Renal cortical epithelial cell (primary cell): ENCODE results near the gene ZPR1. TPM values are rescaled to one million over a fixed set of nuclear protein-coding genes. Genes with fewer than 3 reads are reported as not detected.

Experiments used
- DNase-seq: peaks from one replicate; pipeline ENCODE4 v3.0.0-alpha.2; 2011; ENCODE audit warnings: low read depth
- total RNA-seq: library from RNA; depleted of rRNA; stranded (reverse); fragments of >200 nt; gene quantifications from 2 replicates; pipeline ENCODE4 v1.2.3, GENCODE V29; 2014

The ZPR1 gene
- total RNA-seq, 1 donor from 2014 or later, result 58.6 TPM

GRCh38 chr11:116750070-116750718 is 37.6 kb downstream of the ZPR1 start:
- DNase-seq, result no peak

- DNase-seq, result no peak
Observed at GRCh38 chr11:116742104-116742503, 45.7 kb downstream of the ZPR1 start.

- no peak for DNase-seq
Observed at GRCh38 chr11:116740741-116741140, 47.1 kb downstream of the ZPR1 start.

- no peak for DNase-seq
Observed at GRCh38 chr11:116738975-116739374, 48.8 kb downstream of the ZPR1 start.

GRCh38 chr11:116736763-116737162 is 51.1 kb downstream of the ZPR1 start:
- no peak for DNase-seq

GRCh38 chr11:116733969-116734508 is 53.8 kb downstream of the ZPR1 start:
- no peak for DNase-seq

- DNase-seq, result no peak
Observed at GRCh38 chr11:116733043-116733755, 54.6 kb downstream of the ZPR1 start.

- peak; percentile 54 for DNase-seq
Observed at GRCh38 chr11:116732271-116733042, 55.4 kb downstream of the ZPR1 start.

GRCh38 chr11:116731821-116732220 is 56.0 kb downstream of the ZPR1 start:
- DNase-seq, result no peak

GRCh38 chr11:116731097-116731761 is 56.6 kb downstream of the ZPR1 start:
- no peak for DNase-seq

- no peak for DNase-seq
Observed at GRCh38 chr11:116730601-116731000, 57.2 kb downstream of the ZPR1 start.

GRCh38 chr11:116730241-116730561 is 57.6 kb downstream of the ZPR1 start:
- DNase-seq, result no peak

GRCh38 chr11:116729501-116730240 is 58.2 kb downstream of the ZPR1 start:
- no peak for DNase-seq

GRCh38 chr11:116727990-116728389 is 59.8 kb downstream of the ZPR1 start:
- no peak for DNase-seq

GRCh38 chr11:116725434-116726221 is 62.2 kb downstream of the ZPR1 start:
- peak; percentile 49 for DNase-seq

GRCh38 chr11:116724813-116725212 is 63.0 kb downstream of the ZPR1 start:
- no peak for DNase-seq
